DND-41 (cell line): ENCODE data around the gene TFF2.

ENCODE experiments used
- CTCF ChIP-seq: IDR thresholded peaks from 2 replicates; pipeline ENCODE4 v1.5.1; 2012; ENCODE audit warnings: borderline replicate concordance, low read length, moderate library complexity, mild to moderate bottlenecking; ENCODE audit not compliant: poor library complexity, severe bottlenecking; ENCODE audit errors: extremely low read depth
- EZH2 ChIP-seq: IDR thresholded peaks from 3 replicates; pipeline ENCODE4 v1.6.1; 2012; ENCODE audit warnings: borderline replicate concordance, low read depth, mild to moderate bottlenecking, moderate library complexity, low read length, inconsistent platforms; ENCODE audit not compliant: severe bottlenecking

DNA sequence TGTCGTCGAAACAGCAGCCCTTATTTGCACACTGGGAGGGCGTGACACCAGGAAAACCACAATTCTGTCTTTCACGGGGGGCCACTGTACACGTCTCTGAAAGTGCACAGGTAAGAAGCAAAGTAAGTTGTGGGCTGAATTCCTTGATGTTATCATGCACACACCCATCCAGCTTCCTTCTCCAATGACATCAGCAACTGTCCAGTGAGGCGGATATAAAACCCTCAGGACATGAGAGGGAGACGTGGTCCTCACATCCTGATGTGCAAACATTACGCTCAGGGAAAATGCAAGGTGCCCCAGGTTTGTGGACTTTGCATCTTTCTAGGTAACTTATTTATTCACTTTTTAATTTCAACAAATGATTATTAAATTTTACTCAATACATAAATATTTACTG lies 12.5 kb upstream of the TFF2 start:
- TF ChIP-seq CTCF (no peak), EZH2 (no peak)
